ENCODE measurements around the gene UHRF2. TPM values are rescaled to one million over a fixed set of nuclear protein-coding genes. Genes with fewer than 3 reads are reported as not detected.

The UHRF2 gene
- total RNA-seq, 1 donor, result 125 TPM

DNA sequence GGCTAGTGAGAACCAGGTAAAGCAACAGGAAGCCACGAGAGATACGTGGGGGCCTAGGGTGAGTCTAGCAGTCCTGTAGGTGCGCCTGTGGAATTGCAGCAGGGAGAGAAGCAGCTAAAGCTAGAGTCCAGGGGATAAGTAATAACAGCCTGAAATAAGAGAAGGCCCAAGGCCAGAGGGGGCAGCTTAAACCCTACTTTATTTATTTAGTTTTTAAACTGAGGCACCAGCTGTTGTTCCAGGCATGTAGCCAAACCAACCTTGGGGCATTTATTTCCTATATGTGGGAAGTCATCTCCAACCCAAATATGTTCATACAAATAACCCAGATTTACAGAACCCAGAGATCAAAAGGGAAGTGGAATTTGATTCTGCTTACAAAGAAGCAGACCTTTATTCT, 139.0 kb downstream of the UHRF2 start:
- no peak overlapping the region for H3K4me3 ChIP-seq (ENCODE audit: low read depth, low read length)

DNA sequence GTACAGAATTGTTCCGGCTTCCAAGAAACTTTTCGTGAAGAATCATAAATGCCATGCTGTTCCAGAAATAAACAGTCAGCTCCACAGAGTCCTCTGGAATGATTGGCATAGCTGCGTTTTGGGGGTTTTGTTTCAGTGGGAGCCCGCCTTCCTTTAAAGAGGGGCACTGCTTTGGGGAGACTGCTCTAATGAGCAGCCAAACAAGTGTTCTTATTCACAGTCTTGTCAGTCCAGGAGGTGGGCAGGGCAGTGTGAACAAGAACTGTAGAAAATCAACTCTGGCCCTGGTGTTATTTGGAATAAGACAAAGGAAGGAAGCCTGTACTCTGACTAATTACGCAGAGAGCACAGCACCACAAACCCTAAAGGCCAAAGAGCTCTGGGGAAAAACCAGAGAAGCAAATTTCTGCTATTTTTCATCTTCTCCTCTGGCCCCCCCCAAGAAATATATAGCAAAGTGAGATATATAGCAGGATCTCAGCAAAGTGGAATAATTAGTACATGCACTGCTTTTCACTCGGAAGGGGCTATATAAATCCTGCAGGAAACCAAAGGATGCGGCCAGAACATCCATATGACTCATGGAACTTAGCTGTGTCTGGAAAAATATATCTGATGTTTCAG, 139.6 kb downstream of the UHRF2 start:
- TF ChIP-seq, protein P1, sequence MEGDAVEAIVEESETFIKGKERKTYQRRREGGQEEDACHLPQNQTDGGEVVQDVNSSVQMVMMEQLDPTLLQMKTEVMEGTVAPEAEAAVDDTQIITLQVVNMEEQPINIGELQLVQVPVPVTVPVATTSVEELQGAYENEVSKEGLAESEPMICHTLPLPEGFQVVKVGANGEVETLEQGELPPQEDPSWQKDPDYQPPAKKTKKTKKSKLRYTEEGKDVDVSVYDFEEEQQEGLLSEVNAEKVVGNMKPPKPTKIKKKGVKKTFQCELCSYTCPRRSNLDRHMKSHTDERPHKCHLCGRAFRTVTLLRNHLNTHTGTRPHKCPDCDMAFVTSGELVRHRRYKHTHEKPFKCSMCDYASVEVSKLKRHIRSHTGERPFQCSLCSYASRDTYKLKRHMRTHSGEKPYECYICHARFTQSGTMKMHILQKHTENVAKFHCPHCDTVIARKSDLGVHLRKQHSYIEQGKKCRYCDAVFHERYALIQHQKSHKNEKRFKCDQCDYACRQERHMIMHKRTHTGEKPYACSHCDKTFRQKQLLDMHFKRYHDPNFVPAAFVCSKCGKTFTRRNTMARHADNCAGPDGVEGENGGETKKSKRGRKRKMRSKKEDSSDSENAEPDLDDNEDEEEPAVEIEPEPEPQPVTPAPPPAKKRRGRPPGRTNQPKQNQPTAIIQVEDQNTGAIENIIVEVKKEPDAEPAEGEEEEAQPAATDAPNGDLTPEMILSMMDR (IDR thresholded peaks at IDR 0.05; ENCODE audit: insufficient read depth, low read length), result no peak
- peak; percentile 32 for DNase-seq (ENCODE audit: low read depth)
- H3K4me3 ChIP-seq (ENCODE audit: low read depth, low read length), result no peak overlapping the region

More for the DNA sequence above, 139.0 kb downstream of the UHRF2 start:
- DNase-seq (ENCODE audit: low read depth), result peak; percentile 51
- TF ChIP-seq, protein P1 (IDR thresholded peaks at IDR 0.05; ENCODE audit: insufficient read depth, low read length), result peak; percentile 35

- TF ChIP-seq, protein P1 (IDR thresholded peaks at IDR 0.05; ENCODE audit: insufficient read depth, low read length), result no peak
- DNase-seq (ENCODE audit: low read depth), result no peak
These were observed 140.9 kb downstream of the UHRF2 start for GRCh38 chr9:6553866-6554265.

More at GRCh38 chr9:6553866-6554265, 140.9 kb downstream of the UHRF2 start:
- H3K4me3 ChIP-seq (ENCODE audit: low read depth, low read length), result no peak overlapping the region

Small RNA genes within 50 kb of the gene (small RNA-seq; reads per million reads assigned to genes)
- not detected for gene RN7SL25P

Other genes starting within 250 kb of the UHRF2 start
- 73.9 and 215 TPM in 2 replicates for gene IL33, start 197.4 kb upstream of the UHRF2 start, total RNA-seq (ENCODE audit: low replicate concordance)
- not detected in 2 replicates for gene TPD52L3, start 84.8 kb upstream of the UHRF2 start, total RNA-seq (ENCODE audit: low replicate concordance)
- 0.65 and 1.8 TPM in 2 replicates for gene GLDC, start 232.5 kb downstream of the UHRF2 start, total RNA-seq (ENCODE audit: low replicate concordance)